Mesothelial cell of epicardium (in vitro differentiated cells): Measurements from ENCODE around the gene RASSF7. TPM values are rescaled to one million over a fixed set of nuclear protein-coding genes. Genes with fewer than 3 reads are reported as not detected.

Source experiments
- DNase-seq, 2 experiments: peaks; one replicate each; pipeline ENCODE4 v3.0.0; 2021; ENCODE audit warnings: low spot score in 2 of 2; ENCODE audit not compliant: unreplicated experiment in 2 of 2
- H3K27ac Mint-ChIP-seq: 2 replicates; pipeline ENCODE4 v1.8.0; 2021; ENCODE audit warnings: mixed read lengths
- H3K27me3 Mint-ChIP-seq: 2 replicates; pipeline ENCODE4 v1.8.0; 2021; ENCODE audit warnings: low read depth, mixed read lengths
- H3K36me3 Mint-ChIP-seq: 2 replicates; pipeline ENCODE4 v1.8.0; 2021; ENCODE audit warnings: mixed read lengths
- H3K4me1 Mint-ChIP-seq: 2 replicates; pipeline ENCODE4 v1.8.0; 2021; ENCODE audit warnings: mixed read lengths
- H3K4me3 Mint-ChIP-seq: 2 replicates; pipeline ENCODE4 v1.8.0; 2021; ENCODE audit warnings: mild to moderate bottlenecking, moderate library complexity, mixed read lengths
- H3K9me3 Mint-ChIP-seq: 2 replicates; pipeline ENCODE4 v1.8.0; 2021; ENCODE audit warnings: mixed read lengths
- CTCF ChIP-seq: fragments of 200-600 bp; sonication (generic); IDR thresholded peaks from one replicate; pipeline ENCODE4 v1.5.0; 2021; ENCODE audit warnings: antibody characterized with exemption; ENCODE audit not compliant: unreplicated experiment
- total RNA-seq: library from RNA; stranded (reverse); gene quantifications from 3 replicates; pipeline ENCODE4 v1.2.1, GENCODE V29; 2021

RASSF7 gene
- total RNA-seq, 1 donor from 2014 or later: 32.3 TPM

GRCh38 chr11:598005-598680 lies 37.4 kb downstream of the RASSF7 start:
- no peak for TF ChIP-seq CTCF
- Mint-ChIP-seq H3K4me1 (no peaks in the 10 kb centered on the region), H3K9me3 (no peaks in the 10 kb centered on the region), H3K27ac (no peak overlapping the region), H3K36me3 (peaks cover 32% of the 10 kb centered on the region), H3K4me3 (no peak overlapping the region), H3K27me3 (no peaks in the 10 kb centered on the region)
- no peak for DNase-seq

DNA sequence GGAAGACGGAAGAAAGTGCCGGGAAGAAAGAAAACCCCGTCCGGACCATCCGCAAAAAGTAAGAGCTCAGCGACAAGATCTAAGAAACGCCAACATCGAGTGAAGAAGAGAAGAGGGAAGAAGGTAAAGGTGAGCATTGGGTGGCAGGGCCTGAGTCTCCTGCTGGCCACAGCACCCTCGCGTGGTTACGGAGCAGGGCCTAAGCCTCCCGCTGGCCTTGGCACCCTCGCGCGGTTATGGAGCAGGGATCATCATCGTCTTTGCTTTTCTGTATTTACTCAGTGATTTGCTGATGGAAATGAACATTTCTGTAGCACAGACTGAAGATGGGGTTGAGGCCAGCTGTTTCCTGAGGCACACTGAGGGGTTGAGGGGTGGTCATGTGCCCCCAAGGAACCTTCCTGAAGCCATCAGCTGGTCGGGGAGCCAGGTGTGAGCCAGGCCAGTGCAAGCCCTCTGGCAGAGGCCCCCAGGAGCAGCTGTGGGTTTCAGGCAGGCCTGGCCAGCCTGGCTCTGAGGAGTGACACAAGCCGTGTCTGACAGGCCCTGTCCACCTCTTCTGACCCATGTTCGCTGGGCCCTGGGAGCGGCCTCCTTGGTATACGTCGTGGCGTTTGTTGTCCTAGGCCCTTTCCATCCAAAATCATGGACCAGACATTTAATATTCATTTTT lies 40.9 kb downstream of the RASSF7 start:
- H3K27ac Mint-ChIP-seq: no peak overlapping the region
- no peak for DNase-seq
- no peaks in the 10 kb centered on the region for H3K27me3 Mint-ChIP-seq
- H3K4me1 Mint-ChIP-seq: peaks cover 3% of the 10 kb centered on the region
- no peaks in the 10 kb centered on the region for H3K9me3 Mint-ChIP-seq
- no peak for TF ChIP-seq CTCF
- peaks cover 36% of the 10 kb centered on the region for H3K36me3 Mint-ChIP-seq
- H3K4me3 Mint-ChIP-seq: no peak overlapping the region

GRCh38 chr11:603154-603553 lies 42.4 kb downstream of the RASSF7 start:
- Mint-ChIP-seq H3K4me1 (peaks cover 5% of the 10 kb centered on the region), H3K27me3 (no peaks in the 10 kb centered on the region), H3K27ac (no peak overlapping the region), H3K9me3 (no peaks in the 10 kb centered on the region), H3K36me3 (peaks cover 34% of the 10 kb centered on the region), H3K4me3 (no peak overlapping the region)
- DNase-seq: no peak
- no peak for TF ChIP-seq CTCF

GRCh38 chr11:605286-606129 lies 44.7 kb downstream of the RASSF7 start:
- Mint-ChIP-seq H3K9me3 (no peaks in the 10 kb centered on the region), H3K27ac (no peak overlapping the region), H3K4me1 (peaks cover 5% of the 10 kb centered on the region), H3K4me3 (no peak overlapping the region), H3K36me3 (peaks cover 28% of the 10 kb centered on the region), H3K27me3 (no peaks in the 10 kb centered on the region)
- no peak for TF ChIP-seq CTCF
- no peak for DNase-seq

DNA sequence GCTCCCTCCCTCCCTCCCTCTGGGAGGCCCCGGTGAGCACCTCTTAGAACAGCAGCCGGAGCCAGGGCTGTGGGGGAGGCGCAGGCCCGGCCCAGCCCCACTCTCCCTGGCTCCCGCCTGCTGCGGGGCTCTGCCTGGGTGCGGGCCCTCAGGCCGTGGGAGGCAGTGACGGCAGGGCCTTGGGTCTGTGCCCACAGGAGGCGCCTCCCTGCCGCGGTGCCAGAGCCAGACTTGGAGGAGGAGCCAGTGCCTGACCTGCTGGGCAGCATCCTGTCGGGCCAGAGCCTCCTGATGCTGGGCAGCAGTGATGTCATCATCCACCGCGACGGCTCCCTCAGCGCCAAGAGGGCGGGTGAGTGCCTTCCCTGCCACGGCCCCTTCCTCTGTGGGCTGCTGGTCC lies 45.5 kb downstream of the RASSF7 start:
- Mint-ChIP-seq H3K27me3 (no peaks in the 10 kb centered on the region), H3K4me1 (peaks cover 5% of the 10 kb centered on the region)

More for the DNA sequence above, 45.5 kb downstream of the RASSF7 start:
- Mint-ChIP-seq H3K9me3 (no peaks in the 10 kb centered on the region), H3K27ac (peak overlapping the region; percentile 59), H3K4me3 (no peak overlapping the region), H3K36me3 (peaks cover 30% of the 10 kb centered on the region)
- no peak for TF ChIP-seq CTCF
- DNase-seq: no peak
